Activated CD4-positive, CD25-positive, alpha-beta regulatory T cell (primary cell): ENCODE results near the gene JAKMIP3.

Experiments
- DNase-seq, 4 experiments: peaks; one replicate each; lab custom pipeline; 2025; lab: John Stamatoyannopoulos, UW

The JAKMIP3 gene

GRCh38 chr10:132043861-132044695 lies 21.7 kb upstream of the JAKMIP3 start:
- DNase-seq, result no peak

DNA sequence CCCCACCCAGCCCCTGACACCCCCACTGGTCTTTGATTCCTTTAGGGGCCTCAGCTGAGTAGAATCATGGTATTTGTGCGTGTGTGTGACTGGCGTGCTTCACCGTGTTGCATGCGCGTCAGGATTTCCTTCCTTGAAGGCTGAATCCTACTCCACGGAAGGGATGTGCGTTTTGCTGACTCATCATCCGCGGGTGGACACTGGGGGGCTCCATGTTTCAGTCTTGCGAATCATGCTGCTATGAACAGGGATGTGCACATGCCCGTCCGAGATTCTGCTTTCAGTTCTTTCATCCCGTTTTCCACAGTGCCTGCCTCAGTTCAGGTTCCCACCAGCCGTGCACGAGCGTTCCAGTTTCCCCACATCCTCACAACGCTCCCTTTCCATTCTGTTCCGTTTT lies 20.9 kb upstream of the JAKMIP3 start:
- no peak for DNase-seq

DNA sequence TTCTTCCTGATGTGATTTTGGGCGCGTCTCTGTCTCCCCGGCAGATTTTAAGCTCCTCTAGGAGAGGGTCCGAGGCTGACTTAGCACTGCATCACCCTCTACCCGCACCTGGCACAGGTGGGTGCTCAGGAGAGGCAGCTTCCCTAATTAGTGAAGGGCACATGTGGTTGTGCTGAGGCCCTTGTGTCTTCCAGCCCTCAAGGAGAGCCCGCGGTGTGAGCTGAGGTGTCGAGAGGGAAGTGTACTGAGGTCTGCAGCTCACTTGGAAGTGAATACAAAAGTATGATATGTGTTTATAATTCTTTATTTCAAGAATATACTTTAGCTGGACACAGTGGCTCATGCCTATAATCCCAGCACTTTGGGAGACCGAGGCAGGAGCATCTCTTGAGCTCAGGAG lies 20.4 kb upstream of the JAKMIP3 start:
- DNase-seq, result no peak

- DNase-seq, result no peak
Measured at GRCh38 chr10:132047575-132048293, 18.0 kb upstream of the JAKMIP3 start.

- DNase-seq, result no peak
Measured at GRCh38 chr10:132048294-132048667, 17.5 kb upstream of the JAKMIP3 start.

- DNase-seq, result no peak
Measured at GRCh38 chr10:132050191-132050590, 15.6 kb upstream of the JAKMIP3 start.

GRCh38 chr10:132052124-132052523 lies 13.6 kb upstream of the JAKMIP3 start:
- DNase-seq, result no peak

GRCh38 chr10:132054564-132054963 lies 11.2 kb upstream of the JAKMIP3 start:
- DNase-seq, result no peak

DNA sequence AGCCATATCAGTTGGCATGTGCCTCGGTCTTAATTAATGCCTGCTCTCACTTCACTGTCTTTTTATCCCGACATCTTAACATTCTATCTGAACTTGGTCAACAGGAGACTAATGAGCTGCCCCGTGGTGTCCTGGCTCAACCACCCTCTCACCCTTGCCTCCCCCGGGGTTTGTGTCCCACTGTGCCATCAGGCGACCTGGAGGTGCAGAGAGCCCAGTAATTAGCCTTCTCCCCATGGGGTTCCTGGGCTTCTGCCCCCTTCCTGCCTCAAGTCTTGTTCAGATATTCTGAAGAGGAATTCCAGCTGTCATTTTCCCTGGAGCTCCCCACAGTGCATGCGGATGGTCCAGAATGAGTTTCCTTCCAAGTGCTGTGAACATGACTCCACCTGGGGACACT lies 10.1 kb upstream of the JAKMIP3 start:
- no peak for DNase-seq

- no peak for DNase-seq
Measured at GRCh38 chr10:132056663-132057062, 9.1 kb upstream of the JAKMIP3 start.

DNA sequence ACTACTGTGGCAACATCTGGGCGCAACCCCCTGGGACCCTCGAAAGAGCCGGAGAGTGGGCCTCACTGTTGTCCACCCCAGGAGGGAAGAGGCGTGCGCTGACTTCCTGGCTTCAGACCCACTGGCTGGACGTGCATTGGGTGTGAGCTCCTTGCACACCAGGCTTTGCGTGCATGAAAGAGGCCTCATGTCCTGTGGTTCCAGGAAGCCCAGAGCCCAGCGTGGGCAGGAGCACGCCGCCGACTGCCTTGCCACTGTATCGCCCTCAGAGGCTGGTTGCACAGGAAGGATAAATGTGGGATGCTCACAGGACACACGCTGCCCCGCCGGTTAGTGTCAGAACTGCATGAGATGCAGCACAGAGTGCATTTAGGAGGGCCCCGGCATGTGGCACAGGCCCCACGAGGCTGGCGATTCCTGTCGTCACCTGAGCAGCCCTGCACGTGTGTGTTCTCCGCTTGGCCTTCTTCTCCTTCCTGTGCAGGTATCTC lies 8.5 kb upstream of the JAKMIP3 start:
- DNase-seq, result no peak

- no peak for DNase-seq
Measured at GRCh38 chr10:132058111-132058745, 7.5 kb upstream of the JAKMIP3 start.

GRCh38 chr10:132058793-132059759 lies 6.7 kb upstream of the JAKMIP3 start:
- DNase-seq, result no peak

DNA sequence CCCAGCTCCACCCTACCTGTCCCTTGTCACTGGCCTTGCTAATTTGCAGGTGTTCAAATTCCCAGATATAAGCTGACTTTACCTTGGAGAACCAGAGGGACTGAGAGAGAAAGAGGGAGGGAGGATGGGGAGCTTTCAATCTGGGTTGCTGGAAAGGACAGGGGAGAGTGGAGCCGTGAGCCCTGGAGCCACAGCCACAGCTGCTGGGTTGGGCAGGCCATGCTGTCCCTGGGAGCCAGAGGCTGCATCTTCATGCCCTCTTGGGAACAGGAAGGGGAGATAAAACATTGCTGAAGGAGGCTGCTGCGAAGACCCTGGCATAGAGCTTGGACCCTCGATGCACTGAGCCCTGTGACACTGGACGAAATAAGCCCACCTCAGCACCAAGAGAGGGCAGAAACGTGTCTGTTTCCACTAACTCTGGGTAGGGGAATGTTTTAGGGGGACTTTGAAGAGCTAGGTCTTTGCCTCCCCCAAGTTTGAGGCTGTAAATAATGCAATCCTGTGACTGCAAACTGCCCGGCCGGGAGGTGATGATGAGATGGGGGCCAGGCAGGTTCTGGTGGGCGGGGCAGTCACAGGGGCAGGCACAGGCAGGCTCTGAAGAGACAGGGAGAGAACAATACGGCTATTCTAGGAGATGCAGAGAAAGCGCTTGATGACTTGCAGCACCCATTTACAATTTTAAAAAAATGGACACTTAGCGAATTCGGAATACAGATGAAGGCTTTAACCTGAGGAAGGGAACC lies 5.8 kb upstream of the JAKMIP3 start:
- no peak for DNase-seq

- DNase-seq, result no peak
Measured at GRCh38 chr10:132061030-132061429, 4.7 kb upstream of the JAKMIP3 start.

- DNase-seq, result no peak
Measured at GRCh38 chr10:132061465-132061864, 4.3 kb upstream of the JAKMIP3 start.

GRCh38 chr10:132062116-132062515 lies 3.6 kb upstream of the JAKMIP3 start:
- DNase-seq, result no peak

GRCh38 chr10:132062641-132063390 lies 2.9 kb upstream of the JAKMIP3 start:
- DNase-seq, result no peak

DNA sequence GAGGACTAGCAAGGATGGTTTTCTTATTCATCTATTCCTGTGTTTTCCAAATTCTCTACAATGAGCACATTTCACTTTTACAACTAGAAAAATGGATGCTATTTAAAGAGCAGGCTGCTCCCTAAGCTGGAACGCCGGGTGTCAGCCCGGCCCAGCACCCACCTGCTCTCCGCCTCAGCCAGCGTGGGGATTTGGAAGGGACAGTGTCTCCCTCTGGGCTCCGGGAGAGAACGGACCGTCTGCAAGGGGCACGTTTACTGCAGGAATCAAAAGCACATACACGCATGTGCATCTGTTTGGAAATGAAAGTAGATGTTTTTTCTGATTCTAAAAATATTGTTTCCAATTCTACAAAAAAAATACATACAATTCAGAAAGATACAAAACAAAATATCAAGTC lies 2.3 kb upstream of the JAKMIP3 start:
- DNase-seq, result no peak

- DNase-seq, result no peak
Measured at GRCh38 chr10:132064082-132064755, 1.5 kb upstream of the JAKMIP3 start.
